IPS-18a (cell line): Measurements from ENCODE around the gene NSD1.
"Not testable (repeated sequence)": the region's sequence is repeated elsewhere in the genome, so short reads cannot be mapped to it uniquely, and the experiment has no call there.

Experiments used
- H3K27ac ChIP-seq: one replicate; pipeline ENCODE4 v1.5.1; 2013; ENCODE audit warnings: low read length
- H3K27me3 ChIP-seq: one replicate; pipeline ENCODE4 v1.6.1; 2013; ENCODE audit warnings: mild to moderate bottlenecking, low read length; ENCODE audit not compliant: control insufficient read depth, insufficient read depth
- H3K36me3 ChIP-seq: one replicate; pipeline ENCODE4 v1.6.1; 2013; ENCODE audit warnings: low read depth, low read length; ENCODE audit not compliant: control insufficient read depth
- H3K4me1 ChIP-seq: one replicate; pipeline ENCODE4 v1.6.1; 2013; ENCODE audit warnings: low read depth, low read length; ENCODE audit not compliant: control insufficient read depth
- H3K4me3 ChIP-seq: one replicate; pipeline ENCODE4 v1.5.1; 2013; ENCODE audit warnings: low read length
- H3K9ac ChIP-seq: one replicate; pipeline ENCODE4 v1.6.1; 2013; ENCODE audit warnings: mild to moderate bottlenecking, low read length, moderate library complexity
- H3K9me3 ChIP-seq: one replicate; pipeline ENCODE4 v1.6.1; 2013; ENCODE audit warnings: low read depth, low read length; ENCODE audit not compliant: control insufficient read depth

The NSD1 gene

GRCh38 chr5:177301503-177302165, 168.1 kb downstream of the NSD1 start:
- H3K36me3 ChIP-seq = peaks cover 21% of the 10 kb centered on the region
- no peak overlapping the region for H3K4me3 ChIP-seq
- H3K9me3 ChIP-seq = no peaks in the 10 kb centered on the region
- no peak overlapping the region for H3K27ac ChIP-seq
- H3K27me3 ChIP-seq = no peaks in the 10 kb centered on the region
- H3K4me1 ChIP-seq = peaks cover 10% of the 10 kb centered on the region
- no peak overlapping the region for H3K9ac ChIP-seq

GRCh38 chr5:177302354-177303110, 169.0 kb downstream of the NSD1 start:
- H3K27ac ChIP-seq = no peak overlapping the region
- peaks cover 22% of the 10 kb centered on the region for H3K36me3 ChIP-seq
- H3K4me1 ChIP-seq = peaks cover 10% of the 10 kb centered on the region
- H3K27me3 ChIP-seq = no peaks in the 10 kb centered on the region
- peak overlapping the region; percentile 68 for H3K9ac ChIP-seq
- no peaks in the 10 kb centered on the region for H3K9me3 ChIP-seq
- peak overlapping the region; percentile 96 for H3K4me3 ChIP-seq

- peaks cover 10% of the 10 kb centered on the region for H3K4me1 ChIP-seq
- H3K36me3 ChIP-seq = peaks cover 22% of the 10 kb centered on the region
- peak within 1 kb of the TSS; percentile 88 for H3K9ac ChIP-seq
- no peak within 1 kb of the TSS for H3K27ac ChIP-seq
- H3K9me3 ChIP-seq = no peaks in the 10 kb centered on the region
- H3K27me3 ChIP-seq = no peaks in the 10 kb centered on the region
- H3K4me3 ChIP-seq = peak within 1 kb of the TSS; percentile 96
These were observed 169.8 kb downstream of the NSD1 start, which contains the start of the genes PRELID1 and RAB24 for GRCh38 chr5:177303121-177303924. Gene PRELID1, plus strand, starts transcription at chr5:177303799. Its CDS starts 187 bp downstream, at chr5:177303986. Gene RAB24, minus strand, starts transcription at chr5:177303719. Its CDS starts 431 bp downstream, at chr5:177303288.

- peaks cover 22% of the 10 kb centered on the region for H3K36me3 ChIP-seq
- H3K9me3 ChIP-seq = no peaks in the 10 kb centered on the region
- H3K27ac ChIP-seq = no peak overlapping the region
- peaks cover 10% of the 10 kb centered on the region for H3K4me1 ChIP-seq
- H3K27me3 ChIP-seq = no peaks in the 10 kb centered on the region
- peak overlapping the region; percentile 88 for H3K9ac ChIP-seq
- peak overlapping the region; percentile 96 for H3K4me3 ChIP-seq
These were observed 170.4 kb downstream of the NSD1 start for GRCh38 chr5:177303925-177304391.

GRCh38 chr5:177304392-177305119, 171.0 kb downstream of the NSD1 start:
- Histone ChIP-seq H3K9ac (peak overlapping the region; percentile 88), H3K27ac (no peak overlapping the region), H3K4me3 (peak overlapping the region; percentile 96), H3K36me3 (peaks cover 22% of the 10 kb centered on the region), H3K27me3 (no peaks in the 10 kb centered on the region), H3K9me3 (no peaks in the 10 kb centered on the region), H3K4me1 (peaks cover 10% of the 10 kb centered on the region)

GRCh38 chr5:177306103-177306640, 172.6 kb downstream of the NSD1 start:
- not testable (repeated sequence) for H3K27me3 ChIP-seq, H3K9ac ChIP-seq, H3K9me3 ChIP-seq, H3K4me3 ChIP-seq, H3K27ac ChIP-seq, H3K4me1 ChIP-seq
- H3K36me3 ChIP-seq = peaks cover 22% of the 10 kb centered on the region

GRCh38 chr5:177306674-177307543, 173.3 kb downstream of the NSD1 start:
- Histone ChIP-seq H3K27ac (no peak overlapping the region), H3K36me3 (peaks cover 22% of the 10 kb centered on the region), H3K4me1 (peaks cover 10% of the 10 kb centered on the region), H3K9me3 (no peaks in the 10 kb centered on the region), H3K4me3 (no peak overlapping the region), H3K9ac (no peak overlapping the region), H3K27me3 (no peaks in the 10 kb centered on the region)

- no peak overlapping the region for H3K4me3 ChIP-seq
- peaks cover 10% of the 10 kb centered on the region for H3K4me1 ChIP-seq
- H3K36me3 ChIP-seq = peaks cover 22% of the 10 kb centered on the region
- no peak overlapping the region for H3K9ac ChIP-seq
- no peak overlapping the region for H3K27ac ChIP-seq
- H3K9me3 ChIP-seq = no peaks in the 10 kb centered on the region
- H3K27me3 ChIP-seq = no peaks in the 10 kb centered on the region
These were observed 174.2 kb downstream of the NSD1 start for GRCh38 chr5:177307544-177308363.

GRCh38 chr5:177308740-177309139, 175.2 kb downstream of the NSD1 start:
- Histone ChIP-seq H3K36me3 (peaks cover 22% of the 10 kb centered on the region), H3K27ac (no peak overlapping the region)

More at GRCh38 chr5:177308740-177309139, 175.2 kb downstream of the NSD1 start:
- peaks cover 10% of the 10 kb centered on the region for H3K4me1 ChIP-seq
- H3K9me3 ChIP-seq = no peaks in the 10 kb centered on the region
- H3K4me3 ChIP-seq = no peak overlapping the region
- H3K27me3 ChIP-seq = no peaks in the 10 kb centered on the region
- no peak overlapping the region for H3K9ac ChIP-seq
